A549 (cell line): ENCODE results near the gene FOCAD. TPM values are rescaled to one million over a fixed set of nuclear protein-coding genes. Genes with fewer than 3 reads are reported as not detected.
A peak's percentile ranks its signal among the peaks of the same experiment; 100 is the strongest.

Experiments used
- ATAC-seq, 2 experiments: fragments of 200-7000 bp in 1 of 2; fragments of >200 bp in 1 of 2; cut with Nextera tagmentation in 1 of 2; cut with Tn5 transposase in 1 of 2; 3 replicates each; pipeline versions ENCODE4 v1.8.0 to v1.9.1; 2018 to 2020; ENCODE audit warnings: mild to moderate bottlenecking in 1 of 2, moderate library complexity in 1 of 2
- CTCF ChIA-PET: fragments of 300-600 bp; sonication (Branson Sonifier 250); formaldehyde crosslinking; extraction: SDS; loops from one replicate; lab custom pipeline; 2021; ENCODE audit warnings: antibody characterized with exemption, inconsistent platforms; lab: Yijun Ruan, JAX
- POLR2A ChIA-PET: fragments of 350-600 bp; formaldehyde crosslinking; extraction: SDS; loops from one replicate; lab custom pipeline; 2021; ENCODE audit warnings: antibody characterized with exemption, inconsistent platforms; lab: Yijun Ruan, JAX
- DNase-seq, 2 experiments: peaks; one replicate each; pipeline versions ENCODE4 v3.0.0 to v3.0.0-alpha.2; 2011 to 2016; ENCODE audit warnings: low read depth in 1 of 2, low spot score in 1 of 2
- FAIRE-seq: peaks from 2 replicates; lab custom pipeline; 2011; peaks lifted over from hg19 to GRCh38; lab: Jason Lieb, UNC
- H3K27ac ChIP-seq, 2 experiments: fragments of >200 bp; sonication (Bioruptor Twin); formaldehyde crosslinking; 3 replicates each; pipeline ENCODE4 v1.5.1; 2016 to 2017
- H3K4me1 ChIP-seq: fragments of >200 bp; sonication (Bioruptor Twin); formaldehyde crosslinking; 3 replicates; pipeline ENCODE4 v1.6.1; 2016
- H3K4me2 ChIP-seq: fragments of >200 bp; sonication (Bioruptor Twin); formaldehyde crosslinking; 3 replicates; pipeline ENCODE4 v1.6.1; 2016
- H3K4me3 ChIP-seq: fragments of >200 bp; sonication (Bioruptor Twin); formaldehyde crosslinking; 3 replicates; pipeline ENCODE4 v1.5.1; 2016
- H3K9me3 ChIP-seq: fragments of >200 bp; sonication (Bioruptor Twin); formaldehyde crosslinking; 3 replicates; pipeline ENCODE4 v1.6.1; 2016
- CBX2 ChIP-seq: fragments of 200-600 bp; sonication (generic); IDR thresholded peaks from 2 replicates; pipeline ENCODE4 v1.6.1; 2016; ENCODE audit warnings: low read depth, mild to moderate bottlenecking, borderline replicate concordance
- CHD4 ChIP-seq: fragments of 200-600 bp; sonication (generic); IDR thresholded peaks from 2 replicates; pipeline ENCODE4 v1.6.1; 2016; ENCODE audit warnings: antibody characterized with exemption, mild to moderate bottlenecking, borderline replicate concordance
- EHF ChIP-seq: fragments of 250-450 bp; sonication (Bioruptor Pico); IDR thresholded peaks from 2 replicates; pipeline ENCODE4 v1.5.0; 2020; ENCODE audit warnings: mild to moderate bottlenecking
- EP300 ChIP-seq, 2 experiments: fragments of >200 bp; sonication (Bioruptor Twin); formaldehyde crosslinking; IDR thresholded peaks; 2 replicates in 1 of 2; 3 replicates in 1 of 2; pipeline ENCODE4 v1.6.1; 2016 to 2017
- FOSB ChIP-seq: fragments of 250-450 bp; sonication (Bioruptor Pico); IDR thresholded peaks from 2 replicates; pipeline ENCODE4 v1.5.0; 2020; ENCODE audit warnings: mild to moderate bottlenecking, moderate library complexity
- FOSL2 ChIP-seq, 2 experiments: fragments of 450-650 bp in 1 of 2; fragments of >200 bp in 1 of 2; sonication (Bioruptor Twin) in 1 of 2; formaldehyde crosslinking; IDR thresholded peaks; 2 replicates each; pipeline versions ENCODE4 v1.5.0 to v1.6.1; 2016 to 2020; ENCODE audit warnings: mild to moderate bottlenecking in 1 of 2, moderate library complexity in 1 of 2
- HOXA7 ChIP-seq: fragments of 250-450 bp; sonication (Bioruptor Pico); IDR thresholded peaks from 2 replicates; pipeline ENCODE4 v1.5.0; 2020; ENCODE audit warnings: mild to moderate bottlenecking, moderate library complexity
- JUNB ChIP-seq: fragments of >200 bp; sonication (Bioruptor Twin); formaldehyde crosslinking; IDR thresholded peaks from 2 replicates; pipeline ENCODE4 v1.6.1; 2016
- KDM1A ChIP-seq: fragments of 200-600 bp; sonication (generic); IDR thresholded peaks from 2 replicates; pipeline ENCODE4 v1.6.1; 2016; ENCODE audit warnings: low read depth, mild to moderate bottlenecking
- KDM5A ChIP-seq: fragments of 200-600 bp; sonication (generic); IDR thresholded peaks from 2 replicates; pipeline ENCODE4 v1.6.1; 2016; ENCODE audit warnings: antibody characterized with exemption, mild to moderate bottlenecking
- MAFK ChIP-seq: fragments of 450-650 bp; IDR thresholded peaks from 2 replicates; pipeline ENCODE4 v1.6.1; 2014; ENCODE audit not compliant: partially characterized antibody
- MAZ ChIP-seq: fragments of 150-350 bp; IDR thresholded peaks from 2 replicates; pipeline ENCODE4 v1.6.1; 2014; ENCODE audit warnings: antibody characterized with exemption, low read depth, low read length, borderline replicate concordance
- NFE2L2 ChIP-seq: fragments of 150-350 bp; conservative IDR thresholded peaks from 2 replicates; pipeline ENCODE4 v1.6.1; 2014; ENCODE audit warnings: low read length
- PHF8 ChIP-seq: fragments of 200-600 bp; sonication (generic); IDR thresholded peaks from 2 replicates; pipeline ENCODE4 v1.6.1; 2016; ENCODE audit warnings: low read depth, mild to moderate bottlenecking, antibody characterized with exemption, moderate library complexity, borderline replicate concordance
- RAD21 ChIP-seq, 2 experiments: fragments of >200 bp in 1 of 2; sonication (Bioruptor Twin) in 1 of 2; formaldehyde crosslinking in 1 of 2; IDR thresholded peaks in 1 of 2; conservative IDR thresholded peaks in 1 of 2; 2 replicates in 1 of 2; 3 replicates in 1 of 2; pipeline ENCODE4 v1.6.1; 2012 to 2018; ENCODE audit warnings: inconsistent platforms in 1 of 2
- RARB ChIP-seq: fragments of 250-450 bp; sonication (Bioruptor Pico); IDR thresholded peaks from 2 replicates; pipeline ENCODE4 v1.8.0; 2021; ENCODE audit warnings: mild to moderate bottlenecking, moderate library complexity
- SMC3 ChIP-seq: fragments of >200 bp; sonication (Bioruptor Twin); formaldehyde crosslinking; IDR thresholded peaks from 3 replicates; pipeline ENCODE4 v1.6.1; 2018; ENCODE audit warnings: inconsistent platforms
- SREBF2 ChIP-seq: fragments of 450-650 bp; IDR thresholded peaks from 2 replicates; pipeline ENCODE4 v1.6.1; 2014; ENCODE audit warnings: mild to moderate bottlenecking, moderate library complexity
- ZSCAN20 ChIP-seq: fragments of 250-450 bp; sonication (Bioruptor Pico); IDR thresholded peaks from 2 replicates; pipeline ENCODE4 v1.8.0; 2022; ENCODE audit warnings: mild to moderate bottlenecking, moderate library complexity
- WGBS: methylation state at CpG from one replicate; pipeline ENCODE4 v1.1.6; 2017; ENCODE audit errors: missing lambda C conversion rate; 5-methylcytosine and 5-hydroxymethylcytosine counted together
- polyA plus RNA-seq, 4 experiments: library from polyadenylated mRNA; depleted of rRNA in 3 of 4; stranded (reverse); fragments of >200 nt; fragmentation: RNase III in 1 of 4; extraction: RNeasy Plus Mini Kit Qiagen cat#74134 plus additional on column Dnase treatment in 1 of 4; gene quantifications; 2 replicates in 3 of 4; 3 replicates in 1 of 4; pipeline ENCODE4 v1.2.3, GENCODE V29; 2011 to 2017
- TF ChIP-seq, protein P1 (sequence below): fragments of >200 bp; sonication (Bioruptor Twin); formaldehyde crosslinking; IDR thresholded peaks from 3 replicates; pipeline ENCODE4 v1.5.1; 2016
- TF ChIP-seq, protein P2 (sequence below): IDR thresholded peaks from 2 replicates; pipeline ENCODE4 v1.6.1; 2012; ENCODE audit warnings: low read depth, borderline replicate concordance
- TF ChIP-seq, protein P3 (sequence below): fragments of 150-350 bp; IDR thresholded peaks from 2 replicates; pipeline ENCODE4 v1.6.1; 2014; ENCODE audit warnings: low read depth, mild to moderate bottlenecking, low read length
- TF ChIP-seq, protein P4 (sequence below): fragments of 250-450 bp; sonication (Bioruptor Pico); IDR thresholded peaks from 2 replicates; pipeline ENCODE4 v1.5.0; 2020; ENCODE audit warnings: low read depth, mild to moderate bottlenecking, moderate library complexity

Gene FOCAD
- polyA plus RNA-seq, 2 of the 4 experiments (the other 2 are of a cell fraction): 22.0 to 53.8 TPM

DNA sequence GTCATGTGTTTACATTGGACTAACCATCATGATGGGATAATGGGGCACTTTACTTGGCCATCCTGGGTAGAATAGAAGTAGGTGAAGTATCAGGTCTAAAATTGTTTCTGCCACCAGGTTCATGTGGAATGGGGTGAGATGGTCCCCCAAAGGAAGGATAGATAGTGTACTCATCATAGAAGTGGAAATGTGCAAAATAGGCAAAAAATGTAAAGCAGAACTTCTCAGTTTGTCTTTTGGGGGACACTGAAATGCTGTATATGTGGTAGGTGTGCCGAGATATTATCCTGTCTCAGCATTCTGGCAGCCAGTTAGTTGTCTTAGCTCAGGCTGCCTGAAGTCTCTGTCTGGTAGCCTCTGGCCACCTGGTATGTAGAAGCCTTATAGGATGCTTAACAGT is 107.6 kb downstream of the FOCAD start:
- ATAC-seq (no peak), FAIRE-seq (no peak), DNase-seq (no peak)
- Histone ChIP-seq H3K4me3 (no peak overlapping the region), H3K4me2 (no peak overlapping the region), H3K9me3 (no peaks in the 10 kb centered on the region), H3K4me1 (no peaks in the 10 kb centered on the region), H3K27ac (no peak overlapping the region)
- ChIA-PET CTCF (no interaction called here), POLR2A (no interaction called here)
- TF ChIP-seq MAFK (peak; percentile 70), EP300 (IDR thresholded peaks at IDR 0.05) (no peak)
- 91% methylated on average over 1 of the region's 1 CpG for WGBS

DNA sequence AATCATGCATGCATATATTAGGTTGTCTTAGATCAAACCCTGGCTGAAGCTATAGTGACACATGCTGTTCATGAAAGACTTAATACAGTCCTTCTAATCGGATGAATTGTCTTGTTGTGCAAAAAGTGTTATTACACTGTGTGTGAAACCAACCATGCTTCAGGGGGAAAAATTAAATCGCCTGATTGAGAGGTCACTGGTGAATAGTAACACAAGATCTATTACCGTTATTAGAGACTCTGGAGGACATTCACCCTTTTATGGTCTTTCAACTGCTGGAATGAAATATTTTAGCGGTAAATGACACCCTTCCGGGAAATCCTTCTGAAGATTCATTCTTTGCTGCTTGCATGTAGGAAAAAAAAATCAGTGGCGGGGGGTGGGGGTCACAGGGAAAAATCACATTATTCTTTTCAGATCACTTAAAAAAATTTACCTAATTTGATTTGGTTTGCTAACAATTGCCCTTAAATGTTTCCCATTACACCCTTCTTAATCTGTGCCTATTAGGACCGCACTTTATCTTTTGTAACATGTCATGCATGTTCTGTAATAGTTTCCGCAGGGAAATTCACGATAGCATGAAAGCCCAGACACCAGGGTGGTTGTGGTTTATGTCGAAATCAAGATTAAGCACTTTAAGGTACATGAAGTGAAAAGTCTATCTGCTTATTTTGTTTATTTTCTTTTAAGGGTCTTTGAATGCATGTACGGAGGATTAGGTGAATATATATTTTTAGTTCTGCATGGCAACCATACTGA is 120.6 kb downstream of the FOCAD start:
- Histone ChIP-seq H3K9me3 (no peaks in the 10 kb centered on the region), H3K4me1 (no peaks in the 10 kb centered on the region), H3K4me2 (no peak overlapping the region), H3K27ac (no peak overlapping the region), H3K4me3 (no peak overlapping the region)
- no peak for DNase-seq
- no peak for TF ChIP-seq KDM5A
- TF ChIP-seq CBX2: no peak
- no peak for TF ChIP-seq NFE2L2
- TF ChIP-seq JUNB: no peak
- TF ChIP-seq SMC3: no peak
- TF ChIP-seq, protein P1, sequence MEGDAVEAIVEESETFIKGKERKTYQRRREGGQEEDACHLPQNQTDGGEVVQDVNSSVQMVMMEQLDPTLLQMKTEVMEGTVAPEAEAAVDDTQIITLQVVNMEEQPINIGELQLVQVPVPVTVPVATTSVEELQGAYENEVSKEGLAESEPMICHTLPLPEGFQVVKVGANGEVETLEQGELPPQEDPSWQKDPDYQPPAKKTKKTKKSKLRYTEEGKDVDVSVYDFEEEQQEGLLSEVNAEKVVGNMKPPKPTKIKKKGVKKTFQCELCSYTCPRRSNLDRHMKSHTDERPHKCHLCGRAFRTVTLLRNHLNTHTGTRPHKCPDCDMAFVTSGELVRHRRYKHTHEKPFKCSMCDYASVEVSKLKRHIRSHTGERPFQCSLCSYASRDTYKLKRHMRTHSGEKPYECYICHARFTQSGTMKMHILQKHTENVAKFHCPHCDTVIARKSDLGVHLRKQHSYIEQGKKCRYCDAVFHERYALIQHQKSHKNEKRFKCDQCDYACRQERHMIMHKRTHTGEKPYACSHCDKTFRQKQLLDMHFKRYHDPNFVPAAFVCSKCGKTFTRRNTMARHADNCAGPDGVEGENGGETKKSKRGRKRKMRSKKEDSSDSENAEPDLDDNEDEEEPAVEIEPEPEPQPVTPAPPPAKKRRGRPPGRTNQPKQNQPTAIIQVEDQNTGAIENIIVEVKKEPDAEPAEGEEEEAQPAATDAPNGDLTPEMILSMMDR: no peak
- TF ChIP-seq EHF: no peak
- ATAC-seq: no peak
- FAIRE-seq: no peak
- ChIA-PET POLR2A (no interaction called here), CTCF (no interaction called here)
- 90% methylated on average over 11 of the region's 11 CpGs for WGBS

DNA sequence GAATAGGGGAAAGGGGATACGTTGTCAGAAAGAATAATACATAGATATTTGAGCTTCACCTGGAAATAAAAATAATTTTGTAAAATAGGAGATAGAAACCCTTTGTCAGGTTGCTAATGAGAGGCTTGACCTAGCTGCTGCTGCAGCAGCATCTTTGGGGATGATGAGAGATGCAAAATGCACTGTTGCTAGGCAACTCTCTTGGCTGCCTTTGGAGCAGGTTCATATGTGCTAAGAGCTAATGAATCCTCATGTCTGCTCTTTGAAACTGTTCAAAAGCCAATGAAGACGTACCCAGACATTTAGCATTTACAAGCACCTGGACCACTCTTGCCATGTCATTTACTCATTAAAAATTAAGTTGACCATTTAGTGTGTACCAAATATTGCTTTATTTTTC is 121.7 kb downstream of the FOCAD start:
- H3K4me1 ChIP-seq: no peaks in the 10 kb centered on the region
- FAIRE-seq (no peak), DNase-seq (no peak), ATAC-seq (no peak)
- ChIA-PET CTCF (no interaction called here), POLR2A (no interaction called here)
- H3K4me3 ChIP-seq: no peak overlapping the region
- TF ChIP-seq, protein P2, sequence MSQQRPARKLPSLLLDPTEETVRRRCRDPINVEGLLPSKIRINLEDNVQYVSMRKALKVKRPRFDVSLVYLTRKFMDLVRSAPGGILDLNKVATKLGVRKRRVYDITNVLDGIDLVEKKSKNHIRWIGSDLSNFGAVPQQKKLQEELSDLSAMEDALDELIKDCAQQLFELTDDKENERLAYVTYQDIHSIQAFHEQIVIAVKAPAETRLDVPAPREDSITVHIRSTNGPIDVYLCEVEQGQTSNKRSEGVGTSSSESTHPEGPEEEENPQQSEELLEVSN: no peak
- TF ChIP-seq JUNB (no peak), KDM1A (no peak), SMC3 (no peak), FOSL2 (IDR thresholded peaks at IDR 0.05) (no peak), FOSL2 (CRISPR knock-in tag; IDR thresholded peaks at IDR 0.05) (no peak), NFE2L2 (no peak), HOXA7 (no peak), EHF (no peak), MAFK (no peak), SREBF2 (no peak), RARB (CRISPR knock-in tag) (no peak)
- WGBS: 84% methylated on average over 2 of the region's 2 CpGs
- no peak overlapping the region for H3K27ac ChIP-seq
- H3K9me3 ChIP-seq: no peaks in the 10 kb centered on the region
- no peak overlapping the region for H3K4me2 ChIP-seq

DNA sequence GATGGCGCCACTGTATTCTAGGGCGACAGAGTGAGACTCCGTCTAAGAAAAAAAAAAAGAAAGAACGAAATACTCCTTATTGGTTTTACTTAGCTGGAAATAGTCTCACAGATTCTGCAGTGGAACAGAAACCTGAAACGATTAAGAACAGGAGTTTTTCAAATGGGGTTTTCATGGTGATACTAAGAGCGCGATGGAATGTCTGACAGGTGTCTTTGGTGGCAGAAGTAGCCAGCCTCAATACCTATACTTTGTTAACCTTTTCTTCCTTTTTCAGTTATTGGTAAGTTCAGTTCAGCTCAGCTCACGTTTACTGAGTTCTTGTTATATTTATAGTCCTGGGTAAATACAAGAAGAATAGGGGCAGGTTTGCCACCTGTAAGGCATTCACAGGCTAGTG is 123.9 kb downstream of the FOCAD start:
- no peak for FAIRE-seq
- Histone ChIP-seq H3K4me1 (peaks cover 8% of the 10 kb centered on the region; the same call in 1 of the 3 replicates), H3K4me3 (no peak overlapping the region), H3K27ac (no peak overlapping the region), H3K9me3 (no peaks in the 10 kb centered on the region), H3K4me2 (no peak overlapping the region)
- CTCF ChIA-PET: interaction anchor here (1.0 kb wide), 1 partner anchor 13 kb away, joined by 4 read pairs; no protein-coding TSS in a partner anchor
- 90% methylated on average over 8 of the region's 8 CpGs for WGBS
- DNase-seq: no peak
- POLR2A ChIA-PET: no interaction called here
- ATAC-seq: no peak
- no peak for TF ChIP-seq PHF8
- TF ChIP-seq, protein P3, sequence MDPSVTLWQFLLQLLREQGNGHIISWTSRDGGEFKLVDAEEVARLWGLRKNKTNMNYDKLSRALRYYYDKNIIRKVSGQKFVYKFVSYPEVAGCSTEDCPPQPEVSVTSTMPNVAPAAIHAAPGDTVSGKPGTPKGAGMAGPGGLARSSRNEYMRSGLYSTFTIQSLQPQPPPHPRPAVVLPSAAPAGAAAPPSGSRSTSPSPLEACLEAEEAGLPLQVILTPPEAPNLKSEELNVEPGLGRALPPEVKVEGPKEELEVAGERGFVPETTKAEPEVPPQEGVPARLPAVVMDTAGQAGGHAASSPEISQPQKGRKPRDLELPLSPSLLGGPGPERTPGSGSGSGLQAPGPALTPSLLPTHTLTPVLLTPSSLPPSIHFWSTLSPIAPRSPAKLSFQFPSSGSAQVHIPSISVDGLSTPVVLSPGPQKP: no peak
- TF ChIP-seq, protein P1: no peak
- no peak for TF ChIP-seq ZSCAN20 (CRISPR knock-in tag)
- no peak for TF ChIP-seq MAZ
- TF ChIP-seq FOSB (CRISPR knock-in tag): no peak
- TF ChIP-seq HOXA7: no peak
- TF ChIP-seq, protein P4, sequence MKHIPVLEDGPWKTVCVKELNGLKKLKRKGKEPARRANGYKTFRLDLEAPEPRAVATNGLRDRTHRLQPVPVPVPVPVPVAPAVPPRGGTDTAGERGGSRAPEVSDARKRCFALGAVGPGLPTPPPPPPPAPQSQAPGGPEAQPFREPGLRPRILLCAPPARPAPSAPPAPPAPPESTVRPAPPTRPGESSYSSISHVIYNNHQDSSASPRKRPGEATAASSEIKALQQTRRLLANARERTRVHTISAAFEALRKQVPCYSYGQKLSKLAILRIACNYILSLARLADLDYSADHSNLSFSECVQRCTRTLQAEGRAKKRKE (CRISPR knock-in tag): no peak
- TF ChIP-seq CHD4: no peak
- TF ChIP-seq RAD21 (conservative IDR thresholded peaks at IDR 0.05 in 1 of 2, IDR thresholded peaks at IDR 0.05 in 1 of 2): no peak
